Mammary epithelial cell (primary cell): ENCODE results near the gene EEF1G.

Source experiments
- CTCF ChIP-seq, 2 donors: IDR thresholded peaks in 1 of 2; conservative IDR thresholded peaks in 1 of 2; 2 replicates each; pipeline ENCODE4 v1.5.1; 2011 to 2012; ENCODE audit warnings: inconsistent platforms in 2 of 2, low read length in 2 of 2, mild to moderate bottlenecking in 2 of 2, control low read depth in 1 of 2, low read depth in 1 of 2; ENCODE audit not compliant: insufficient read depth in 1 of 2; ENCODE audit errors: extremely low read depth in 1 of 2
- EZH2 ChIP-seq: IDR thresholded peaks from 2 replicates; pipeline ENCODE4 v1.6.1; 2012; ENCODE audit warnings: low read length, inconsistent platforms, borderline replicate concordance

GRCh38 chr11:62573006-62573591 is 592 bp downstream of the EEF1G start:
- TF ChIP-seq CTCF (conservative IDR thresholded peaks at IDR 0.05 in 1 of 2, IDR thresholded peaks at IDR 0.05 in 1 of 2; ENCODE audit: extremely low read depth in 1 of 2, insufficient read depth in 1 of 2, low read depth in 1 of 2, low read length in 2 of 2), result no peak
- TF ChIP-seq EZH2, result no peak
